Lung (tissue), 12 donors: ENCODE data around the gene VSTM2B. TPM values are rescaled to one million over a fixed set of nuclear protein-coding genes. Genes with fewer than 3 reads are reported as not detected.

Source experiments
- ATAC-seq: fragments of 200-7000 bp; cut with Tn5 transposase; one replicate; pipeline ENCODE4 v1.9.1; 2020; ENCODE audit warnings: moderate number of reproducible peaks; ENCODE audit not compliant: insufficient read depth, low FRiP score
- DNase-seq, 3 donors: peaks; one replicate each; pipeline ENCODE4 v3.0.0-alpha.2; 2013 to 2017
- H3K27ac ChIP-seq, 2 donors: one replicate each; pipeline ENCODE4 v1.5.1; 2013; ENCODE audit warnings: mild to moderate bottlenecking in 2 of 2, moderate library complexity in 2 of 2, control low read depth in 1 of 2, inconsistent platforms in 1 of 2, low read depth in 1 of 2, low read length in 1 of 2
- H3K27me3 ChIP-seq, 3 donors: one replicate each; pipeline ENCODE4 v1.5.1; 2013; ENCODE audit warnings: low read length in 2 of 3; ENCODE audit not compliant: control insufficient read depth in 3 of 3, insufficient read depth in 3 of 3
- H3K36me3 ChIP-seq, 4 donors: one replicate each; pipeline ENCODE4 v1.5.1; 2013; ENCODE audit warnings: low read length in 4 of 4, mild to moderate bottlenecking in 1 of 4, moderate library complexity in 1 of 4; ENCODE audit not compliant: control insufficient read depth in 4 of 4, insufficient read depth in 4 of 4
- H3K4me1 ChIP-seq, 5 donors: one replicate each; pipeline ENCODE4 v1.5.1; 2013; ENCODE audit warnings: low read length in 5 of 5, mild to moderate bottlenecking in 2 of 5, moderate library complexity in 1 of 5; ENCODE audit not compliant: control insufficient read depth in 5 of 5, insufficient read depth in 5 of 5
- H3K4me3 ChIP-seq: one replicate; pipeline ENCODE4 v1.5.1; 2013; ENCODE audit warnings: mild to moderate bottlenecking, control low read depth, moderate library complexity
- H3K9ac ChIP-seq, 2 donors: one replicate each; pipeline ENCODE4 v1.5.1; 2013; ENCODE audit warnings: low read length in 2 of 2, control low read depth in 1 of 2; ENCODE audit not compliant: insufficient read depth in 1 of 2
- H3K9me3 ChIP-seq, 4 donors: one replicate each; pipeline ENCODE4 v1.5.1; 2013; ENCODE audit warnings: low read length in 3 of 4, mild to moderate bottlenecking in 1 of 4, moderate library complexity in 1 of 4; ENCODE audit not compliant: control insufficient read depth in 4 of 4, insufficient read depth in 3 of 4
- whole genome bisulfite sequencing, 2 donors: extraction: QIAGEN DNeasy Blood & Tissue Kit; methylation state at CpG; one replicate each; pipeline ENCODE4 v1.1.7; 2013; 5-methylcytosine and 5-hydroxymethylcytosine counted together
- polyA plus RNA-seq, 2 donors: library from polyadenylated mRNA; stranded (reverse); fragments of 200-250 nt; gene quantifications; one replicate each; pipeline ENCODE4 v1.2.1, GENCODE V29; 2013
- total RNA-seq, 2 donors: library from RNA; depleted of rRNA in 1 of 2; stranded (reverse); fragments of >200 nt in 1 of 2; gene quantifications; one replicate each; pipeline ENCODE4 v1.2.1, GENCODE V29; 2014 to 2021
- TF ChIP-seq, protein P1 (sequence below): IDR thresholded peaks from 2 replicates; pipeline ENCODE4 v1.5.1; 2012; ENCODE audit warnings: mild to moderate bottlenecking; ENCODE audit errors: control extremely low read depth, extremely low read depth
- donor health status: control.
- donor health status: control.
- donor health status: Bipolar disorder and iron deficiency.
- donor health status: healthy.
- donor health status: DM: yes; HTN: yes; CAD: no.

Gene VSTM2B
- total and polyA plus RNA-seq, 4 donors: not detected

DNA sequence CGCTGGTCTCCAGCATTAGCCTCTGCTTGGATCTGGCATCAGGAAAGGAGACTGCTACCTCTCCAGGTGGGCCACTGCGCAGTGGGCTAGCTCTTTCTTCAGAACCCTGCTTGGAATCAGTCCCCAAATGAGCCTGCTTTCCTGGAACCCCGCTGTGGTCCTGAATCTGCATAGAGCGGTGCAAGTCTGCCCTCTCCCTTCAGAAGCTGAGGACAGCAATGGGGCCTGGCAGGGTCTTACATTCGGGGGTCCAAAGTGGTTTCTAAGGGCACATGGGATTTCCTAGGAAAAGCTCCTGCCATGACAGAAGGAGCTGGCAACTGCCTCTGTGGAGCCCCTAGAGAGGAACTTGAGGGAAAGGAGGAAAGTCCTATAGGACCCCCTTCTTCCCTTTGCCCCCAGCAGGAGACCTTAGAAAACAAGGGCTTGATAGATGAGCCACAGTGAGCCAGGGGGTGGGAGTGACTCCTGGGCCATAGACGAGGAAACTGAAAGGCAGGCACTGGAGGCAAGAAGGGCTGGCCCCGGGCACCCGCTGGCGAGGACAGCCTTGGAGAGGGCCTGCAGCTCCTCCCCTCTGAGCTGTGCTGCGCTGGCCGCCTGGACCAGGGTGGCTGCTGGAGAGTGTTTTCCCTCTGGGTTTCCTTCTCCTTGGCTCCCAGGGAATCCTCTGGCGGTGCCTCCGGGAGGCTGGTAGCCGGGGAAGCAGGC is 1.4 kb upstream of the VSTM2B start:
- ATAC-seq: no peak

DNA sequence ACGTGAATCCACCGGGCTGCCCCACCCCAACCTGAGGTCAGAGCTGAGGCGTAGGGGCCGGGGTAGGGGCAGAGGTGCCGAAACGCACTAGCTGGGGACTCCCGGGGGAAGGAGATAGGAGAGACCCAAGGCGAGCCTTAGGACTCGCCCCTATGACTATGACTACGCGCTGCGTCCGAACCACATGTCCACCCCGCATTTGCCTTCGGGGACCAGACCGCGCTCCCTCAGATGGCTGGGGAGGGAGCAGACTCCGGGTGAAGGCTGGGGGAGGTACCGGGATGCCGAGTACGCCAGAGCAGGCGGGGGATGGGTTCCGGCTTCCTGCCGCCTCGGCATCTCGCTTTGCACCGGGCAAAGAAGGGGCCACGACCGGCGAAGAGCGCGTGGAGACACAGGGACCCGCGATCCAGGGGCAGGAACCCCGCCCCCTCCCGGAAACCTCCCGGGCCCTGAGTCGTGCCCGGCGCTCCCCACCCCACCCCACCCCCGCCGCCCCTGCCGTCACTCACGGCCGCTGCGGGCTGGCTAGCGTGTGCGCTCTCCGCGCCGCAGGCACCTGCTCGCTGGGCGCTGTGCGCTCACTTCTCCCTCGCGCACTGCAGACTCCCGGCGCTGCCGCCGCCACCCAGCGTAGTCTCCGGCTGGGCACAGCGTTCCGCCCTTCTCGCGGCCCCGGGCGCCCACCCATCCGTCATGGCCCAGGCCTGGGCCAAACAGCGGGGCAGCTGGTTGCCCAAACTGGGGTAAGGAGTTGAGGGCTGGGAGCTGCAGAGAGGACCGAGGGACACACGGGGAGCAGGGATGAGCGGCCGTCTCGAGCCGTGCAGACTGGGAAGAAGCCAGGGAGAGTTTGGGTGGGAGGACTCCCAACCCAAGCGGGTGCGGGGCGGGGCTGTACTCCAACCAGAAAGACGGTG is 622 bp upstream of the VSTM2B start:
- 1 to 2% methylated on average over 65 to 80 of the region's 80 CpGs for WGBS, 2 donors
- no peaks in the 10 kb centered on the region for H3K36me3 ChIP-seq
- ATAC-seq (no peak), DNase-seq (no peak)
- peaks cover 0 to 16% (median 0%) of the 10 kb centered on the region in 4 donors for H3K9me3 ChIP-seq
- TF ChIP-seq, protein P1, sequence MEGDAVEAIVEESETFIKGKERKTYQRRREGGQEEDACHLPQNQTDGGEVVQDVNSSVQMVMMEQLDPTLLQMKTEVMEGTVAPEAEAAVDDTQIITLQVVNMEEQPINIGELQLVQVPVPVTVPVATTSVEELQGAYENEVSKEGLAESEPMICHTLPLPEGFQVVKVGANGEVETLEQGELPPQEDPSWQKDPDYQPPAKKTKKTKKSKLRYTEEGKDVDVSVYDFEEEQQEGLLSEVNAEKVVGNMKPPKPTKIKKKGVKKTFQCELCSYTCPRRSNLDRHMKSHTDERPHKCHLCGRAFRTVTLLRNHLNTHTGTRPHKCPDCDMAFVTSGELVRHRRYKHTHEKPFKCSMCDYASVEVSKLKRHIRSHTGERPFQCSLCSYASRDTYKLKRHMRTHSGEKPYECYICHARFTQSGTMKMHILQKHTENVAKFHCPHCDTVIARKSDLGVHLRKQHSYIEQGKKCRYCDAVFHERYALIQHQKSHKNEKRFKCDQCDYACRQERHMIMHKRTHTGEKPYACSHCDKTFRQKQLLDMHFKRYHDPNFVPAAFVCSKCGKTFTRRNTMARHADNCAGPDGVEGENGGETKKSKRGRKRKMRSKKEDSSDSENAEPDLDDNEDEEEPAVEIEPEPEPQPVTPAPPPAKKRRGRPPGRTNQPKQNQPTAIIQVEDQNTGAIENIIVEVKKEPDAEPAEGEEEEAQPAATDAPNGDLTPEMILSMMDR: no peak
- no peak overlapping the region for H3K27ac ChIP-seq
- H3K4me1 ChIP-seq: peaks cover 0 to 25% (median 2%) of the 10 kb centered on the region in 5 donors
- H3K9ac ChIP-seq: no peak overlapping the region
- H3K4me3 ChIP-seq: no peak overlapping the region
- H3K27me3 ChIP-seq: peaks cover 46 to 63% (median 54%) of the 10 kb centered on the region in 3 donors

More for the DNA sequence above, 1.4 kb upstream of the VSTM2B start:
- Histone ChIP-seq H3K4me3 (no peak overlapping the region), H3K9me3 (peaks cover 0 to 9% (median 0%) of the 10 kb centered on the region in 4 donors), H3K27ac (no peak overlapping the region), H3K36me3 (no peaks in the 10 kb centered on the region), H3K27me3 (peaks cover 46 to 62% (median 49%) of the 10 kb centered on the region in 3 donors), H3K4me1 (peaks cover 0 to 25% (median 2%) of the 10 kb centered on the region in 5 donors), H3K9ac (no peak overlapping the region)
- TF ChIP-seq, protein P1: no peak
- no peak for DNase-seq
- WGBS, 2 donors: 3 to 5% methylated on average over 14 of the region's 14 CpGs

DNA sequence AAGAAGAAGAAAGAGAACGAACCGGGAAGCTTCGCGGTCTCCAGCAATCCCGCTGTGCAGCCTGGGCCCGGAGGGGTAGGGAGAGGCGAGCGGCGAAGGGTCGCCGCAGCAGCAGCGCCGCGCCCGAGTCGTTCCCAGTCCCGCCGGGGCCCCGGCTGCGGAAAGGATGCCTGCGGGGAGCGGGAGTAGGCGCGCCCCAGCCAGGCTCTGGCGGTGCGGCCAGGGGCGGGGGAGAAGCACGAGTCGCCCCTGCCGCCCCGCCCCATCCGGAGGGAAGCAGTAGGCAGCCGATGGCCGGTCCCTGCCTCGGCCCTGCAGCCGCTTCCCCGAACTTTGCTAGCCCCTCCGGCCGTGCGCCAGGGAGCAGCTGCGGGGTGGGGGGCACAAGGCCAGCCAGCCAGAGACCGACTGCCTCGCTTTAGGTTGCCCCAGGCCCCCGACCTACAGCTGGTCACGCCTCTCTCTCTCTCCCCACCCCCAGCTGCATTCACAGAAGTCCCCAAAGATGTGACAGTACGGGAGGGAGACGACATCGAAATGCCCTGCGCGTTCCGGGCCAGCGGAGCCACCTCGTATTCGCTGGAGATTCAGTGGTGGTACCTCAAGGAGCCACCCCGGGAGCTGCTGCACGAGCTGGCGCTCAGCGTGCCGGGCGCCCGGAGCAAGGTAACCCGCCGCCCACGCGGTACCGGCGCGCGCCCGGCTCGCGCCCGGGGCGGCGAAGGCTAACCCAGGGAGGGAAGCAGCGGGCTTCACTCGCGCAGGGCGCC is 1.1 kb downstream of the VSTM2B start:
- Histone ChIP-seq H3K27me3 (peaks cover 46 to 70% (median 63%) of the 10 kb centered on the region in 3 donors), H3K4me1 (peaks cover 0 to 25% (median 2%) of the 10 kb centered on the region in 5 donors)
- TF ChIP-seq, protein P1: no peak

More for the DNA sequence above, 1.1 kb downstream of the VSTM2B start:
- Histone ChIP-seq H3K9me3 (peaks cover 0 to 25% (median 0%) of the 10 kb centered on the region in 4 donors), H3K4me3 (no peak overlapping the region), H3K36me3 (no peaks in the 10 kb centered on the region), H3K27ac (no peak overlapping the region), H3K9ac (no peak overlapping the region)
- DNase-seq (no peak), ATAC-seq (no peak)
- WGBS, 2 donors: 1% methylated on average over 53 to 79 of the region's 79 CpGs
